Measurements from ENCODE around the gene COQ10A. TPM values are rescaled to one million over a fixed set of nuclear protein-coding genes. Genes with fewer than 3 reads are reported as not detected.
A peak's percentile ranks its signal among the peaks of the same experiment; 100 is the strongest.

Gene COQ10A
- total and polyA plus RNA-seq, 2 of the 8 experiments (the other 6 are each of a cell fraction or from before 2014, with no cell fraction given): 21.8 to 42.9 TPM

- TF ChIP-seq USF2 (IDR thresholded peaks at IDR 0.05; ENCODE audit: low read length) (no peak), CEBPB (IDR thresholded peaks at IDR 0.05; ENCODE audit: low read depth, low read length) (no peak), MAX (IDR thresholded peaks at IDR 0.05) (peak; percentile 68), SP1 (IDR thresholded peaks at IDR 0.05; ENCODE audit: low read depth, low read length) (peak; percentile 86), EZH2 (IDR thresholded peaks at IDR 0.05; ENCODE audit: low read depth, low read length, severe bottlenecking) (no peak), RBBP5 (IDR thresholded peaks at IDR 0.05; ENCODE audit: borderline replicate concordance, low read depth, low read length) (peak; percentile 56; the same call in 1 of the 2 replicates), ATF2 (IDR thresholded peaks at IDR 0.05; ENCODE audit: low read length) (no peak), GABPA (IDR thresholded peaks at IDR 0.05; ENCODE audit: borderline replicate concordance, insufficient read depth, low read length) (no peak), EP300 (IDR thresholded peaks at IDR 0.05; ENCODE audit: borderline replicate concordance in 1 of 2, low read depth in 2 of 2, low read length in 2 of 2) (no peak), POLR2A (IDR thresholded peaks at IDR 0.05; ENCODE audit: control extremely low read depth in 1 of 2, low read depth in 2 of 2, low read length in 2 of 2) (peak; percentile 4 to 70; a peak in 2 of 3 replicates), CBX8 (IDR thresholded peaks at IDR 0.05; ENCODE audit: borderline replicate concordance, low read depth, low read length) (no peak), NANOG (IDR thresholded peaks at IDR 0.05; ENCODE audit: insufficient read depth, low read depth, low read length, poor library complexity, severe bottlenecking) (peak; percentile 74), POLR2AphosphoS5 (IDR thresholded peaks at IDR 0.05; ENCODE audit: low read depth, low read length) (no peak; the same call in 1 of the 2 replicates), ZNF274 (IDR thresholded peaks at IDR 0.05; ENCODE audit: borderline replicate concordance, extremely low read depth, low read length) (no peak), HDAC2 (IDR thresholded peaks at IDR 0.05; ENCODE audit: borderline replicate concordance in 1 of 2, low read depth in 2 of 2, low read length in 2 of 2) (0 out of 4 replicates have a peak, but pooled peaks of 1 of the 2 experiments have one; percentile 64), SIN3A (conservative IDR thresholded peaks at IDR 0.05 in 1 of 2, IDR thresholded peaks at IDR 0.05 in 1 of 2; ENCODE audit: low read depth in 1 of 2, low read length in 2 of 2) (peak; percentile 55 to 84; a peak in 2 of 4 replicates), FOSL1 (IDR thresholded peaks at IDR 0.05; ENCODE audit: insufficient read depth, low read depth, low read length) (no peak), RXRA (IDR thresholded peaks at IDR 0.05; ENCODE audit: insufficient read depth, low read depth, low read length) (no peak), TEAD4 (IDR thresholded peaks at IDR 0.05; ENCODE audit: low read depth, low read length) (no peak)
Observed at GRCh38 chr12:56299853-56300643, 33.3 kb downstream of the COQ10A start, which contains the start of gene CS (continued).
